Measurements from ENCODE around the gene IGFBP5. TPM values are rescaled to one million over a fixed set of nuclear protein-coding genes. Genes with fewer than 3 reads are reported as not detected.
A peak's percentile ranks its signal among the peaks of the same experiment; 100 is the strongest.

The IGFBP5 gene
- polyA plus RNA-seq, 6 donors from 2014 or later, result not detected

GRCh38 chr2:216702756-216703155 lies 7.4 kb upstream of the IGFBP5 start:
- no peak overlapping the region for H3K4me3 Mint-ChIP-seq
- H3K4me1 Mint-ChIP-seq, result no peaks in the 10 kb centered on the region
- ATAC-seq (ENCODE audit: low read depth in 2 of 2), result no peak
- no peak for DNase-seq
- H3K9me3 Mint-ChIP-seq, result peaks cover 0 to 5% (median 0%) of the 10 kb centered on the region in 7 donors
- H3K27ac Mint-ChIP-seq, result no peak overlapping the region
- peaks cover 13 to 25% (median 14%) of the 10 kb centered on the region in 3 donors for H3K27me3 Mint-ChIP-seq
- H3K36me3 Mint-ChIP-seq, result no peaks in the 10 kb centered on the region

GRCh38 chr2:216701544-216701943 lies 6.2 kb upstream of the IGFBP5 start:
- H3K4me3 Mint-ChIP-seq, result no peak overlapping the region
- H3K27ac Mint-ChIP-seq, result no peak overlapping the region
- ATAC-seq (ENCODE audit: low read depth in 2 of 2) (no peak), DNase-seq (no peak)
- H3K36me3 Mint-ChIP-seq, result no peaks in the 10 kb centered on the region
- peaks cover 0 to 5% (median 0%) of the 10 kb centered on the region in 7 donors for H3K9me3 Mint-ChIP-seq
- H3K27me3 Mint-ChIP-seq, result peaks cover 25 to 32% (median 26%) of the 10 kb centered on the region in 3 donors
- H3K4me1 Mint-ChIP-seq, result no peaks in the 10 kb centered on the region

- no peak for DNase-seq
- Mint-ChIP-seq H3K4me3 (no peak overlapping the region), H3K36me3 (no peaks in the 10 kb centered on the region), H3K4me1 (no peaks in the 10 kb centered on the region), H3K9me3 (peaks cover 0 to 5% (median 0%) of the 10 kb centered on the region in 7 donors), H3K27me3 (peaks cover 33 to 40% (median 34%) of the 10 kb centered on the region in 3 donors), H3K27ac (no peak overlapping the region)
- no peak for ATAC-seq (ENCODE audit: low read depth in 2 of 2)
Measured at GRCh38 chr2:216700781-216701180, 5.4 kb upstream of the IGFBP5 start.

GRCh38 chr2:216700088-216700567 lies 4.8 kb upstream of the IGFBP5 start:
- Mint-ChIP-seq H3K27ac (no peak overlapping the region), H3K9me3 (peaks cover 0 to 5% (median 0%) of the 10 kb centered on the region in 7 donors), H3K27me3 (peaks cover 38 to 42% (median 38%) of the 10 kb centered on the region in 3 donors), H3K4me3 (no peak overlapping the region), H3K36me3 (no peaks in the 10 kb centered on the region), H3K4me1 (no peaks in the 10 kb centered on the region)
- ATAC-seq (ENCODE audit: low read depth in 2 of 2) (no peak), DNase-seq (no peak)

GRCh38 chr2:216698895-216699294 lies 3.5 kb upstream of the IGFBP5 start:
- Mint-ChIP-seq H3K27ac (no peak overlapping the region), H3K4me3 (no peak overlapping the region), H3K27me3 (peaks cover 44 to 50% (median 49%) of the 10 kb centered on the region in 3 donors), H3K9me3 (peaks cover 0 to 5% (median 0%) of the 10 kb centered on the region in 7 donors), H3K36me3 (no peaks in the 10 kb centered on the region), H3K4me1 (peaks cover 1 to 7% (median 4%) of the 10 kb centered on the region in 3 donors)
- DNase-seq (no peak), ATAC-seq (ENCODE audit: low read depth in 2 of 2) (no peak)

- DNase-seq (no peak), ATAC-seq (ENCODE audit: low read depth in 2 of 2) (no peak)
- peaks cover 6 to 11% (median 8%) of the 10 kb centered on the region in 3 donors for H3K4me1 Mint-ChIP-seq
- H3K9me3 Mint-ChIP-seq, result peaks cover 0 to 5% (median 0%) of the 10 kb centered on the region in 7 donors
- no peaks in the 10 kb centered on the region for H3K36me3 Mint-ChIP-seq
- peaks cover 46 to 55% (median 53%) of the 10 kb centered on the region in 3 donors for H3K27me3 Mint-ChIP-seq
- H3K27ac Mint-ChIP-seq, result no peak overlapping the region
- H3K4me3 Mint-ChIP-seq, result no peak overlapping the region
Measured at GRCh38 chr2:216698293-216698692, 2.9 kb upstream of the IGFBP5 start.

- Mint-ChIP-seq H3K27ac (no peak overlapping the region), H3K4me3 (peak overlapping the region in 1 of 8 donors; percentile 6), H3K27me3 (peaks cover 42 to 59% (median 57%) of the 10 kb centered on the region in 3 donors), H3K4me1 (peaks cover 15 to 21% (median 19%) of the 10 kb centered on the region in 3 donors), H3K36me3 (no peaks in the 10 kb centered on the region), H3K9me3 (peaks cover 0 to 1% (median 0%) of the 10 kb centered on the region in 7 donors)
- no peak for ATAC-seq (ENCODE audit: low read depth in 2 of 2)
- DNase-seq, result no peak
Measured at GRCh38 chr2:216696751-216697560, 1.6 kb upstream of the IGFBP5 start.

GRCh38 chr2:216696321-216696720 lies 972 bp upstream of the IGFBP5 start:
- H3K27me3 Mint-ChIP-seq, result peaks cover 42 to 65% (median 63%) of the 10 kb centered on the region in 3 donors
- peaks cover 0 to 1% (median 0%) of the 10 kb centered on the region in 7 donors for H3K9me3 Mint-ChIP-seq
- H3K4me3 Mint-ChIP-seq, result no peak overlapping the region
- no peak overlapping the region for H3K27ac Mint-ChIP-seq
- H3K36me3 Mint-ChIP-seq, result peaks cover 0 to 4% of the 10 kb centered on the region in 2 donors
- no peak for DNase-seq
- no peak for ATAC-seq (ENCODE audit: low read depth in 2 of 2)
- peaks cover 18 to 26% (median 23%) of the 10 kb centered on the region in 3 donors for H3K4me1 Mint-ChIP-seq

- Mint-ChIP-seq H3K9me3 (peaks cover 0 to 1% (median 0%) of the 10 kb centered on the region in 7 donors), H3K36me3 (peaks cover 0 to 8% of the 10 kb centered on the region in 2 donors), H3K4me1 (peaks cover 20 to 34% (median 29%) of the 10 kb centered on the region in 3 donors), H3K4me3 (peak overlapping the region in 3 of 8 donors; percentile 12 to 60 (median 37)), H3K27me3 (peaks cover 53 to 77% (median 76%) of the 10 kb centered on the region in 3 donors), H3K27ac (no peak overlapping the region)
- no peak for DNase-seq
- no peak for ATAC-seq (ENCODE audit: low read depth in 2 of 2)
Measured at GRCh38 chr2:216694826-216695217, 527 bp downstream of the IGFBP5 start.

- peaks cover 20 to 34% (median 29%) of the 10 kb centered on the region in 3 donors for H3K4me1 Mint-ChIP-seq
- no peak overlapping the region for H3K27ac Mint-ChIP-seq
- H3K4me3 Mint-ChIP-seq, result peak overlapping the region; percentile 0 to 70 (median 48)
- peaks cover 59 to 83% (median 82%) of the 10 kb centered on the region in 3 donors for H3K27me3 Mint-ChIP-seq
- H3K9me3 Mint-ChIP-seq, result peaks cover 0 to 1% (median 0%) of the 10 kb centered on the region in 7 donors
- ATAC-seq (ENCODE audit: low read depth in 2 of 2) (no peak), DNase-seq (no peak)
- H3K36me3 Mint-ChIP-seq, result peaks cover 0 to 8% of the 10 kb centered on the region in 2 donors
Measured at GRCh38 chr2:216694082-216694825, 1.1 kb downstream of the IGFBP5 start.

GRCh38 chr2:216693414-216694080 lies 1.8 kb downstream of the IGFBP5 start:
- DNase-seq, result no peak
- Mint-ChIP-seq H3K27me3 (peaks cover 66 to 90% (median 89%) of the 10 kb centered on the region in 3 donors), H3K4me1 (peaks cover 20 to 34% (median 29%) of the 10 kb centered on the region in 3 donors), H3K9me3 (peaks cover 0 to 1% (median 0%) of the 10 kb centered on the region in 7 donors), H3K27ac (no peak overlapping the region), H3K4me3 (peak overlapping the region in 7 of 8 donors; percentile 0 to 70 (median 57)), H3K36me3 (peaks cover 0 to 8% of the 10 kb centered on the region in 2 donors)
- ATAC-seq (ENCODE audit: low read depth in 2 of 2), result no peak

GRCh38 chr2:216692636-216693413 lies 2.5 kb downstream of the IGFBP5 start:
- DNase-seq (no peak), ATAC-seq (ENCODE audit: low read depth in 2 of 2) (peak in 1 of 2 donors; percentile 32)
- Mint-ChIP-seq H3K4me3 (peak overlapping the region in 7 of 8 donors; percentile 70 to 91 (median 75)), H3K9me3 (peaks cover 0 to 1% (median 0%) of the 10 kb centered on the region in 7 donors), H3K27ac (no peak overlapping the region), H3K36me3 (peaks cover 0 to 8% of the 10 kb centered on the region in 2 donors), H3K4me1 (peaks cover 20 to 34% (median 29%) of the 10 kb centered on the region in 3 donors), H3K27me3 (peaks cover 62 to 88% (median 85%) of the 10 kb centered on the region in 3 donors)
